NCI-H510A treated with DMSO at 0.1 percent for 48 hours (cell line): ENCODE measurements around the gene TEC.
"Not testable (repeated sequence)": the region's sequence is repeated elsewhere in the genome, so short reads cannot be mapped to it uniquely, and the experiment has no call there.

Experiments
- DNase-seq: peaks from one replicate; lab custom pipeline; 2025; lab: John Stamatoyannopoulos, UW

TEC gene

GRCh38 chr4:48242511-48243195, 27.0 kb downstream of the TEC start:
- DNase-seq = no peak

DNA sequence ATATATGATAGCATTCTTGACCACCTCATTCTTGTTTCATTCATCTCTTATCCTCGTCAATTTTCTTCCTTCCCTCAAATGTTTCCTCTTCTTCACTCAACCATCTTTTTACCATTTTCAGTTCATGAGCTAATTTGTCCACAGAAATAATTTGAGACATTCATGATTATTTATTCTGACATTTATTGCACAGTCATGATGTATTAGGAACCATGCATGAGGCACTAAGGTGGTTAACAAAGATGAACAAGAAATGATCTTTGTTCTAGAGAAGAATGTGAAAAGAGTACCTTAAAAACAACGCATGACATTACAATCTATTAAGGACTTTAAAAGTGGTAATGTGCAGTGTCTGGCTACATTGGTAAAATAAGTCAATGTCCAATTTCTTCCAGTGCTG, 27.9 kb downstream of the TEC start:
- DNase-seq = no peak

GRCh38 chr4:48237996-48238645, 31.5 kb downstream of the TEC start:
- no peak for DNase-seq

DNA sequence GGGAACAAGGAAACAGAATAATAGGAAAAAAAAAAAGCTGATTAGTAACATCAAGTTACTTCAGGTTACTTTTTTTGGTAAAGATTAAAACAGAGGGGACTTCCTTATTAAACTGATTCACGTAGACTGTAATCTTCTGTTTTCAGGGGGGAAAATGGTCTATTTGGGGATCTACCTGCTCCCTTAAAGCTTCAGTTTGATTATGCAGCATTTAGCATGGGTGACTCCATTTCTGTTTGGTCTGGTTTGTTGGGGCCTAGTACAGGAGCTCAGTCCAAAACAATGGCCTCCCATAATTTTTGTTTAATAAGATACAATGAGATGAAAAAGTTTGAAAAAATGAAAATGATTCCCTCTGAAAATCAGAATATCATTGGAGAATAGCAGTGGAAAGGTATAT, 34.6 kb downstream of the TEC start:
- DNase-seq = no peak

DNA sequence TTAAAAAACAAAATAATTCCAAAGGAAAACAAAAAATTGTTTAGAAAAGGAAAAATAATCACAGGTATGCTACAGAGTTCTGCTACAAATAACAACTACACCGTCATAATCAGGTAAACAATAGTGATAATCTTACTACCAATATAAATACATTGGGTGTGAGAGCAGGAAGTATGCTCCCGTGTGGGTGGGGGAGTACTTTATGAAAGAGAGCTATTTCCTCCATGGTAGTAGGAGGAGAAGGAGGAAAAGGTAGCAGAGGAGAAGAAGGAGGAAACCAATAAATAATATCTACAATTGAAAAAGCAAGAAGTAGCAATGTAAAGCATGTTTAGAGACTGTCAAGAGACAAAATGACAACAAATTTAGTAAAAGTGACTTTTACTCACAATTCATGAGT, 35.1 kb downstream of the TEC start:
- DNase-seq = no peak

DNA sequence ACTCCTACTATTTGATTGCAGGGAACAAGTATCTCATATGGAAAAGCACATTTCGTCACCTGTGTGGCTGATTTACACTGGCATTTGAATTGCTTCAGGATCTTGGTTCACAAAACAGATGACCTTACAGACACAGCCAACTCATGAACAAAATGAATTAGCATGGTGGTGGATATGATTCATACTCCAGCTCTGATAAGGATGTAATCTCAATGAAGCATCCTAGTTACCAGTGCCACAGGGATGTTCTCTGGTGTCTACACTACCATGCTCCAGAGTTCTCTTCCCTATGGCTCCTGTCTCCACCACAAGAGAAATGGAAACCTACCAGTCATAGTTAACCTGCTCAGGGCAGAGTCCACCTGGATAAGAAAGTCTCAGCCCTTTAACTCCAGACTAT, 40.7 kb downstream of the TEC start:
- DNase-seq = no peak

DNA sequence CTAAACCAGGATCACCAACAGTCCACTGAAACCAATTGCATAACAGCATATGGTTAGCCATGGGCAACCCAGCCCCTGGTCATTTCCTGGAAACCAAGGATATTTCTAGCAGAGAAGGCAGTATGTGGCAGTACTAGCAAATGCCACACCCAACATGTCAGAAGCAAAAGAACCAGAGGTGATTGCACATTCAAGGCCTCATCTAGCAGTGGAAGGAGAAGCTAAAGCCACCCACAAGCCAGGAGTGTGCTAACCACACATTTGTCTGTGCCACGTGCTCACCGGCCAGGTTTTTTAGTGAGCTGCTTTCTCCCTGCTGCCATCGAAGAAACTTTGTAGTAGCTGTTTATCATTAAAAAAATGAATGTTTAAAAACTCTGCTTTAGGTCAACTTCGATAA, 42.0 kb downstream of the TEC start:
- no peak for DNase-seq

DNA sequence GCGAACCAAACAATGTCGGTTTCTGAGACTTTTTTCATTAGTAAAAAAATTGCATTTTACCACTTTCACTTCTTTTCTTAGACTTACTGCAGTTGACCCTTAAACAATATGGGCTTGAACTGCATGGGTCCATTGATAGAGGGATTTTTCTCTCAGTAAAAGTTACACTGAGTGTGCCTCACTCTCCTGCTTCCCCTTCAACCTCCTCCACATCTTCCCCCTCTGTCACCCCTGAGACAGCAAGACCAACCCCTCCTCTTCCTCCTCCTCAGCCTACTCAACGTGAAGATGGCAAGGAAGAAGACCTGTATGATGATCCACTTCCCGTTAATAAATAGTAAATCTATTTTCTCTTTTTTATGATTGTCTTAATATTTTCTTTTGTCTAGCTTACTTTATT, 43.4 kb downstream of the TEC start:
- no peak for DNase-seq

DNA sequence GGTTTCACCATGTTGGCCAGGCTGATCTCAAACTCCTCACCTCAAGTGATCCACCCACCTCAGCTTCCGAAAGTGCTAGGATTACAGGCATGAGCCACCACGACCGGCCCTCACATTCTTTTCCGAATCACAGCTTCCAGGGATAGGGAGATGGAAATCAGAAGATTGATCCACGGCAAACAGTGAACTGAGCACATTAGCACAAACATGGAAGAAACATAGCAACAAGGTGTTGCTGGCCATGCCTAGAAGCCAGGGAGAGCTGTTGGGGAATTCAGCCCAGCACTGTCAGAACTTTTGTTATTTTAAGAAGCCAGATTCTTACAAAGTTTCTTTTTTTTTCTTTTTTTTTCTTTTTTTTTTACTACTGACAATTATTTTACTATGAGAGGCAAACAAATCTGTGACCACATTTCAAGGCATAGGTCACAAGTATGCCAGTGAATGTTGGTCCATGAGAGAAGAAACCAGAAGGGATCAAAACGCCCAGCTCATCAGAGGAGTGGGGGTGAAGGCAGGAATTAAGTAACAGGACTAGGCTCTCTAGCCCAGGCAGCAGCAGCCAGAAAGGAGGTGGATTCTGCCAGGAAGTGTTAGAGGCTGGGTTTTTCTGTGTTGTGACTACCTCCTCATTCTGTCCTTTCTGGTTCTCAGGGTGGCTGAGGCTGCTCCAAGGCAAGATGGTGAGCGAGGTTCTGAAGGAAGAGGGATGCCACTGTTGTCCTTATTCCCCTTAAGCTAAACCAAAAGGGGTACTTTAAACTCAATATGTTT, 44.1 kb downstream of the TEC start:
- no peak for DNase-seq

DNA sequence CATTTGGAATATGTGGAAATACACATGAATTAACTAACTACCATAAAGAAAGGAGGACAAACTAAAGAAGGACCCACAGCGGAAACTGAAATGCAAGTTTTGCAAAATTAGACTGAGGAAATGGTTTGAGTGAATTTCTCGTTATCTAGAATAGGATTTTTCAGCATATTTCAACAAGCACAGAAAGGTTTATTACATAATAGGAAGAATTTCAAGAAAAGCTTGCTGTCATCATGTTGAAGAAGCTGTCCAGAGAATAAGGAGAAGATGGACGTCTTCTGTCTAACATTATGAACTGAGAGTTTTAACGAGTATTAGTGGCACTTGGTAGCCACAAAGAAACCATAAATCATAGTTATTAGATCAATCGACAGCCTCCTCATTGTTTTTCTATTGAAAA, 45.0 kb downstream of the TEC start:
- DNase-seq = no peak

- no peak for DNase-seq
Measured at GRCh38 chr4:48223633-48224295, 45.9 kb downstream of the TEC start.

DNA sequence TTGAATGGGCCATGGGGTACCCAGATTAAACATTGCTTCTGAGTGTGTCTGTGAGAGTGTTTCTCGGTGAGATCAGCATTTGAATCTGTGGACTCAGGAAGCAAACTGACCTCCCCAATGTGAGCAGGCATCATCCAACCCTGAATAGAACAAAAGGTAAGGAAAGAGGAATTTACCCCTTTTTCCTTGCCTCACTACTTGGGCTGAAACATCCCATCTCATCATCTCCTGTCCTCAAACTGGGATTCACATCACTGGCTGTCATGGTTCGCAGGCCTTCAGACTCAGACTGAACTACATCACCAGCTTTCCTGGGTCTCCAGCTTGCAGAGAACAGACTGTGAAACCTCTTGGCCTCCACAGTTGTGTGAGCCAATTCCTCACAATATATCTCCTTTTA, 47.1 kb downstream of the TEC start:
- no peak for DNase-seq

- DNase-seq = not testable (repeated sequence)
Measured at GRCh38 chr4:48219430-48219829, 50.2 kb downstream of the TEC start.

DNA sequence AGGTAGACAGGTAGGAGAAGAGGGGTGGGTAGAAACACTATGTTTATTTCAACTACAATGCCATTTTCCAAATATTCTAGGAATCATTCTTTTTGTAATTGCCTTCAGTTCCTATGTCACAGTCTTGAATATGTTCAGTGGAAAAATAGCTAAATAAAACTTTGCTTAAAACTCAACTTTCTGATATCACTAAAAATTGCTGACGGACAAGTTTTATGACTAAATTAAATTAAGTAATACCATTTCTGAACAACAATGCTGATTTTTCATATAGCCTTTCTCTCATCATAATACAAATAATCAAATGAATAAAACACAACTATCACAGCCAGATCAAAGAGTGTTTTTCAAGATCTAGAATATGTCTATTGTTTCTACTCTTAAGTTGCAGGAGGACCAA, 53.1 kb downstream of the TEC start:
- no peak for DNase-seq

- no peak for DNase-seq
Measured at GRCh38 chr4:48215977-48216376, 53.7 kb downstream of the TEC start.

GRCh38 chr4:48212165-48212564, 57.5 kb downstream of the TEC start:
- DNase-seq = no peak

DNA sequence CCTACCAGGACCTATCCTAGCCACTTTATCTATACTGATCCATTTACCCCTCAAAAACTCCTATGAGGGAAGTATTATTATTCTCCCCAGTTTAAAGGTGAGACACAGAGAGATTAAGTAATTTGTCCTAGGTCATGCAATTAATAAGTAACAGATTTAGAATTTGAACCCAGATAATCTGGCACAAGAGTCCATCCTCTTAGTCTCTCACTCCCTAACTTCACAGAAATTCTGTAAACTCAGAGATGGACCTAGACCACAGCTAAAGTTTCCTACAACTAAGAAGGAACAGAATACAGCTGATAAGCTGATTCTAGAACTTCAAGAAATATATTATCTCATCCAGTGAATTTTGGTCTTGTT, 58.7 kb downstream of the TEC start:
- DNase-seq = no peak

DNA sequence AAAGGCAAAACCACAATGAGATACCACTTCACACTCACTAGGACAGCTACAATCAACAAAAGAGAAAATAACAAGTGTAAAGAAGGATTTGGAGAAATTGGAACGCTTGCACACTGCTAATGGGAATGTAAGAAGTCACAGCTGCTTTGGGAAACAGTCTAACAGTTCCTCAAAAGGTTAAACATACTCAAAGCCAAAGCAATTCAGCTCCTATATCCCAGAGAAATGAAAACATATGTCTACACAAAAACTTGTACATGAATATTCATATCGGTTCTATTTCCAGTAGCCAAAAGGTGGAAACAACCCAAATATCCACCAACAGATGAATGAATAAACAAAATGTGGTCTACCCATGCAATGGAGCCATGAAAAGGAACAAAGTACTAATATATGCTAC, 64.0 kb downstream of the TEC start:
- no peak for DNase-seq

GRCh38 chr4:48205107-48205506, 64.5 kb downstream of the TEC start:
- no peak for DNase-seq

DNA sequence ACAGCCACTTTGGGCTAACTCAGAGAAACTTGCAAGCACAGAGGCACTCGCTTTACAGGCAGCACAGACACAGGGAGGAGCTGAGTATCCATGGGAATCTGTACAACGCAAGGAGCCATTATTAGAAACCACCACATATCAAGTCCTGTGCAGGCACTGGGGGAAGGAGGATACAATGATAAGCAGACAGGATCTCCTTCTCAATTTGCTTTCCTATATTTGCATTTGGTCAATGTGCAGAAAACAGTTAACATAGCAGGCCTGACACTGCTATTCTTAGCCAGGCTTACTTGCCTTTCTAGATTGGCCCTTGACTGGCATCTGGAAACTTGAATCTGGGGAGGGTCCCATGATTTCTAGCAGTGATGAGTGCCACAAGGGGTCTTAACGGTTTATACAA, 65.8 kb downstream of the TEC start:
- no peak for DNase-seq

DNA sequence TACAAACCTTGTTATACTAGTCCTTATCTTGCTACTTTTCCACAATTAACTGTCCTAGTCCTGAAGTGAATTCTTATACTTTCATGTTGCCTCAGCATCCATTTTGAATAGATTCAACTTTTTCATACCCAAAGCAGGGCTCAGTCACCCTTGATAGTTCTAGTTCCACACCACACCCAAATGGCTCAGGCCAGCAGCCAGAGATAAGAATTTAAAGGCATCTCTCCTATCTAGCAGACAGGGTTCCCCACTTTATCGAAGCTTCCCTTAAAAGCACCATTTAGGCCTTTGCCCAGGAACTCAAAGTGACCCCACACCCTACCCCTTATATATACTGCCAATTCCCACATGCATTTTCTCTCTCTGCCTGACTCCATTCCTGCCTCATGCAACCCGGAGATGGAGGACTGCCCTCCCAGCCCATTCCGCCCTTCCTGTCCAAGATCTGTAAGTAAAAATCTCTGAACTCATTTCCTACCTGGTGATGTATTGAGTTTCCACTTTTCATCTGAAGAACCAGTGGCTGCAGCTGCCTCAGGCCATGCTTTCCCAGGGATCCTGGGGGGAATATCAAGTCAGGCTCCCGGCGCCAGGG, 71.9 kb downstream of the TEC start:
- DNase-seq = no peak

DNA sequence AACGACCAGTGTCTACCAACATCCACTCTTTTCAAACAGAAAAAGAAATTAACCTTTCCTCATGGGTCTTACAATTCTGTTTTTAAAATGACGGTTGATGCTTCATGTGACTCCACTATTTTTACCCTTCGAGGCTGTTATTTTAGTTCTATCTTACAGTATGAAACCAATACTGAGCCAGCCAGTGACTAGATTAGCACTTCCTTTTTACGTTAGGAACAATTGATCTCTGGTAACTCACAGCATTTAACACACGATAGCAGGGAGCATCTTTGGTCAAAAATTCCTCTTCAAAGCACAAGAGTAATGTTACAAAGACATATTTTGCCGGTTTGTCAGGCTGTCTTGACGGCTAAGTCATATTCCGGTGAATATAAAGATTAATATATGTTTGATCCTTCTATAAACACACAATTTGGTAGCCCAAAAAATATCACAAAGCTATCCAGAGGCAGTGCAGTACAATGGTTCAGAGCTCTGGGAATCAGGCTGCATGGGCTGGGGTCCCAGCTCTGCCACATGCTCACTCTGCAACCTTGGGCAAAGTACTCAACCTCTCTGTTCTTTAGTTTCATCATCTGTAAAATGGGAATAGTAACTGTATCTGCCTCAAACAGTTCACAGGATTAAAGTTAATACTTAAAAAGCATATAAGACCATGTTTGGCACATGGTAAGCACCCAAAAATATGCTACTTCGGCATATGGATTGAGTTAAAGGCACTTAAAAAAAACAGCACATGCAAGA, 72.7 kb downstream of the TEC start:
- no peak for DNase-seq
